Measurements from ENCODE around the gene SLC25A1. TPM values are rescaled to one million over a fixed set of nuclear protein-coding genes. Genes with fewer than 3 reads are reported as not detected.
A peak's percentile ranks its signal among the peaks of the same experiment; 100 is the strongest.

Gene SLC25A1
- 63.0 TPM for total RNA-seq
- long read RNA-seq, transcript SLC25A1-202 (9 exons, 1,514 nt), result minor isoform, 8 of 162 reads
- long read RNA-seq, transcript SLC25A1-201 (9 exons, 1,648 nt), result major isoform, 121 of 162 reads
- long read RNA-seq, partial matches to known transcripts, result 13 of 162 reads
- long read RNA-seq, other reads (novel, unspliced or antisense), result 20 of 162 reads

DNA sequence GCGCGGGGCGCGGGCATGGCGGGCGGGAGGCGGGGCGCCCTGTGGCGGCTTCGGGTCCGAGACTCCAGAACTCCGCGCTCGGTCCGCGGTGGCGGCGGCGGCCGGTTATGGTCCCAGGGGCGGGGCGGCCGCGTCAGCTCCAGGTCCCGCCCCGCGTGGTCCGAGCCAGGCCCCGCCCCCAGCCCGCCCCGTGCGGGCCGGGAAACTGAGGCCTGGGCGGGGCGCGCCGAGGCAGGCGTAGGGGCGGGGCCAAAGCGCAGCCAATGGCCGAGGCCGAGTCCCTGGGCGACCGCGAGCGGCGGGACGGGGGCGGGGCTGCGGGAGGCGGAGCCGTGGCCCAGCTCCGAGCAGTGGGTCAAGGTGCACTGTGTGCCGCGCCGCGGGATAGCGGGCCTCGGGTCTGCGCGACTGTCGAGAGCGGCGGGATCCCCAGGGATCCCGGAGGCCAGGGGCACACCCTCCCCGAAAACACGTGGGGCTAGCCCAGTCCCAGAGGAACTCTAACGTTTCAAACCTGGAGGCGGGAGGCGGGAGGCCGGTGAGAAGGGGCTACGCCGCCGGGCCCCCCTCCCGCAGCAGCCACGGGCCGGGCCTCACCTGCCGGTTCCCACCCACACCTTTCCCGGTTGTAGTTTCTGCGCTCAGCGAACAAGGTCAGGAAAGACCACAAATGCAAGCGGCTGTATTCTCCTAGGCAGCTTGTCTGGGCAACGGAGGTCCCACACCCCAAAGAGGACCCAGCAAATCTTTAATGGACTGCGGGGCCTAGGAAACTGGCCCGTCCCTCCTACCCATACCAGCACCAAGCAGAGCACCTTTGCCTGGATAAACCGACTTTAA is at the start of gene SLC25A1:
Gene SLC25A1 (minus strand): TSS at position 80 of the 840 bp plus-strand sequence. CDS start 63 bp downstream, at position 17.
- peaks cover 24% of the 10 kb centered on the region for H3K4me1 ChIP-seq

DNA sequence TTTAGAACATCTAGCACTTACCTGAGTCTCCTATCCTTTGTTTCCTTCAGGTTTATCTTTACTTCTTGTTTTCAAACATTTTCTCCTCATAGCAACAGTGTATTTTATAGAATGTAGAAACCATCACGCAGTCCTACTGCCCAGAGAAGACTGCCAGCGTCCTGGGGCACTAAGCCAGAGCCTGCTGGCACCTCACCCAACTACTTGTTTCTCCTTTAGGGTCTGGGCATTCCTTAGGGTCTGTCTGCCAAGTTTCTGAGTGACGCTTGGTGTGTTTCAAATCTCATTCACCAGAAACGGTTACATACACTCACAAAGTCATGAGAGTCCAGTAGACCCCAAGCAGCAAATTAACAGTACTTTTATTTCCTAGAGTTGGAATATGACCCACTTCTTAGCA is 49.6 kb upstream of the SLC25A1 start:
- intact Hi-C loops (cut with DNase I), result no loop called here
- Histone ChIP-seq H3K4me3 (no peak overlapping the region), H3K27me3 (no peaks in the 10 kb centered on the region), H3K4me1 (no peaks in the 10 kb centered on the region), H3K36me3 (peaks cover 12% of the 10 kb centered on the region), H3K27ac (no peak overlapping the region), H3K9me3 (no peaks in the 10 kb centered on the region)
- TF ChIP-seq, protein P1, sequence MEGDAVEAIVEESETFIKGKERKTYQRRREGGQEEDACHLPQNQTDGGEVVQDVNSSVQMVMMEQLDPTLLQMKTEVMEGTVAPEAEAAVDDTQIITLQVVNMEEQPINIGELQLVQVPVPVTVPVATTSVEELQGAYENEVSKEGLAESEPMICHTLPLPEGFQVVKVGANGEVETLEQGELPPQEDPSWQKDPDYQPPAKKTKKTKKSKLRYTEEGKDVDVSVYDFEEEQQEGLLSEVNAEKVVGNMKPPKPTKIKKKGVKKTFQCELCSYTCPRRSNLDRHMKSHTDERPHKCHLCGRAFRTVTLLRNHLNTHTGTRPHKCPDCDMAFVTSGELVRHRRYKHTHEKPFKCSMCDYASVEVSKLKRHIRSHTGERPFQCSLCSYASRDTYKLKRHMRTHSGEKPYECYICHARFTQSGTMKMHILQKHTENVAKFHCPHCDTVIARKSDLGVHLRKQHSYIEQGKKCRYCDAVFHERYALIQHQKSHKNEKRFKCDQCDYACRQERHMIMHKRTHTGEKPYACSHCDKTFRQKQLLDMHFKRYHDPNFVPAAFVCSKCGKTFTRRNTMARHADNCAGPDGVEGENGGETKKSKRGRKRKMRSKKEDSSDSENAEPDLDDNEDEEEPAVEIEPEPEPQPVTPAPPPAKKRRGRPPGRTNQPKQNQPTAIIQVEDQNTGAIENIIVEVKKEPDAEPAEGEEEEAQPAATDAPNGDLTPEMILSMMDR (IDR thresholded peaks at IDR 0.05), result no peak
- DNase-seq (no peak), ATAC-seq (no peak)

More for the DNA sequence above, at the start of gene SLC25A1:
- intact Hi-C loops (cut with DNase I), result no loop called here
- H3K27me3 ChIP-seq, result no peaks in the 10 kb centered on the region
- peaks cover 4% of the 10 kb centered on the region for H3K36me3 ChIP-seq
- TF ChIP-seq, protein P1 (IDR thresholded peaks at IDR 0.05), result no peak
- peak within 1 kb of the TSS; percentile 79 for H3K27ac ChIP-seq
- peak within 1 kb of the TSS; percentile 73 for H3K4me3 ChIP-seq
- peak; percentile 97 for DNase-seq
- no peaks in the 10 kb centered on the region for H3K9me3 ChIP-seq
- peak; percentile 92 for ATAC-seq

DNA sequence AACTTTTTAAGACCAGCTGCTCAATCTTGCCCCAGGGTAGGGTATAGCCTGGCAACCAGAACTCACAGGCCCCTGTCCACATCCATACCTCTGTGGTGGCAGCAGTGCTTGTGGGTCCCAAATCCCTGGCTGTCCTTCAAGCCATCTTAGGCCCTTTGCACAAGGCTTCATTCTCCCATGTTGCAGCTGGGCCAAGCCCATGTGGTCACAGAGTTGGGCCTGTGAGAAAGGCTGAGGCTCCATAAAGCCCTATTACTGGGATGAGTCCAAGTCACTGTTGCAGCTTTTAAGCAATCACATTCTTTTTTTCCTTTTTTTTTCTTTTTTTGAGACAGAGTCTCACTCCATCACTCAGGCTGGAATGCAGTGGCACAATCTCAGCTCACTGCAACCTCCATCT is 47.9 kb upstream of the SLC25A1 start:
- H3K9me3 ChIP-seq, result no peaks in the 10 kb centered on the region
- no peak for DNase-seq
- no peaks in the 10 kb centered on the region for H3K36me3 ChIP-seq
- TF ChIP-seq, protein P1 (IDR thresholded peaks at IDR 0.05), result no peak
- no peak overlapping the region for H3K27ac ChIP-seq
- ATAC-seq, result no peak
- H3K4me1 ChIP-seq, result no peaks in the 10 kb centered on the region
- no peak overlapping the region for H3K4me3 ChIP-seq
- H3K27me3 ChIP-seq, result no peaks in the 10 kb centered on the region
- intact Hi-C loops (cut with DNase I), result no loop called here

DNA sequence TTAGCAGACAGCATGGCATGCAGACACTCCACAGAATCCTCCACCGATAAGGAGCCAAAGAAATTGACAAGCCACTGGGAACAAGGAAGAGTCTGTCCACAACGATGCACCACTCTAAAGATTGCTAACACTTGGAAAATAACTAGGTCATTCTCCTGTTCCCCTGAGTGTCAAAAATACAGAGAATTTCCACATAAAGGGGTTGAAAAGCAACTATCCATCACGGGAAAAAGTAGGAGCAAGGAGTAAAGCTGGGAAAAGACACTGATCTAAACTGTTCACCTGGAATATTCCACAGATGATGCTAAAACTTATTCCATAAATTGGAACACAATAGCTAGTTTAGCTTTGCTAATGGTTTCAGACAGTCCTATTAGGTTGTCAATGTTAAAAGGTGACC is 47.0 kb upstream of the SLC25A1 start:
- H3K27me3 ChIP-seq, result no peaks in the 10 kb centered on the region
- no peak overlapping the region for H3K27ac ChIP-seq
- TF ChIP-seq, protein P1 (IDR thresholded peaks at IDR 0.05), result no peak
- H3K4me3 ChIP-seq, result no peak overlapping the region
- intact Hi-C loops (cut with DNase I), result no loop called here
- H3K9me3 ChIP-seq, result no peaks in the 10 kb centered on the region
- ATAC-seq (no peak), DNase-seq (no peak)
- no peaks in the 10 kb centered on the region for H3K36me3 ChIP-seq
- no peaks in the 10 kb centered on the region for H3K4me1 ChIP-seq

DNA sequence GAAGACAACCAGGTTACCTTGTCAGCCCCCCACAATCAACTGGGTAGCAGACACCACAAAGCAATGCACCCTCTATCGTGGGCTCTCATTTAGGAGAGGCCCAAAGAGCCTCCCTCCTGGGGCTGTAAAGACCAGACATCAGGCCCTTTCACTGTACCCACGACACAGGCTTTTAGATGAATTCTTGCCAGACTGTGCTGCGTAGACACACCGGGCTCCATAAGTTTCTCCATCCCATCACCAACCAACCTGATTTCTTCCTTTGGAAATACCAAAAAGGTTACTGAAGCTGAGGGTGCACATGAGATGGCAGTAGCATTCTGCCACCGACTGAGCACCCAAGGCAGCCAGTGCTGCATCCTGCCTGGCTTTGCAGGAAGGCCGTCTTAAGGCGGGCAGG is 46.4 kb upstream of the SLC25A1 start:
- intact Hi-C loops (cut with DNase I), result no loop called here
- Histone ChIP-seq H3K9me3 (no peaks in the 10 kb centered on the region), H3K36me3 (no peaks in the 10 kb centered on the region), H3K4me3 (no peak overlapping the region), H3K27ac (no peak overlapping the region), H3K27me3 (no peaks in the 10 kb centered on the region), H3K4me1 (no peaks in the 10 kb centered on the region)
- TF ChIP-seq, protein P1 (IDR thresholded peaks at IDR 0.05), result no peak
- DNase-seq (no peak), ATAC-seq (no peak)
